ENCODE measurements around the gene EEF1G.
"Not testable (repeated sequence)": the region's sequence is repeated elsewhere in the genome, so short reads cannot be mapped to it uniquely, and the experiment has no call there.

Gene EEF1G

GRCh38 chr11:62559626-62560025 lies 14.1 kb downstream of the EEF1G start:
- Histone ChIP-seq H3K27ac (ENCODE audit: low read depth, low read length) (peak overlapping the region; percentile 59), H3K36me3 (ENCODE audit: insufficient read depth, low read length) (peaks cover 22% of the 10 kb centered on the region), H3K4me1 (ENCODE audit: insufficient read depth, low read length) (peaks cover 47% of the 10 kb centered on the region)
- H3K4me3 ChIP-seq (ENCODE audit: low read depth in 1 of 2, low read length in 2 of 2); H3K27me3 ChIP-seq (ENCODE audit: control insufficient read depth in 1 of 2, insufficient read depth in 2 of 2, low read length in 2 of 2); H3K9me3 ChIP-seq (ENCODE audit: low read length); H3K9ac ChIP-seq (ENCODE audit: low read length): not testable (repeated sequence)

- peaks cover 22% of the 10 kb centered on the region for H3K36me3 ChIP-seq (ENCODE audit: insufficient read depth, low read length)
- no peaks in the 10 kb centered on the region for H3K27me3 ChIP-seq (ENCODE audit: control insufficient read depth in 1 of 2, insufficient read depth in 2 of 2, low read length in 2 of 2)
- no peak overlapping the region for H3K4me3 ChIP-seq (ENCODE audit: low read depth in 1 of 2, low read length in 2 of 2)
- H3K4me1 ChIP-seq (ENCODE audit: insufficient read depth, low read length), result peaks cover 51% of the 10 kb centered on the region
- no peak overlapping the region for H3K9ac ChIP-seq (ENCODE audit: low read length)
- H3K9me3 ChIP-seq (ENCODE audit: low read length), result no peaks in the 10 kb centered on the region
- H3K27ac ChIP-seq (ENCODE audit: low read depth, low read length), result peak overlapping the region; percentile 59
Observed at GRCh38 chr11:62559204-62559603, 14.5 kb downstream of the EEF1G start.

GRCh38 chr11:62558669-62559068 lies 15.0 kb downstream of the EEF1G start:
- peaks cover 22% of the 10 kb centered on the region for H3K36me3 ChIP-seq (ENCODE audit: insufficient read depth, low read length)
- no peak overlapping the region for H3K27ac ChIP-seq (ENCODE audit: low read depth, low read length)
- H3K27me3 ChIP-seq (ENCODE audit: control insufficient read depth in 1 of 2, insufficient read depth in 2 of 2, low read length in 2 of 2), result no peaks in the 10 kb centered on the region
- H3K9me3 ChIP-seq (ENCODE audit: low read length), result no peaks in the 10 kb centered on the region
- no peak overlapping the region for H3K9ac ChIP-seq (ENCODE audit: low read length)
- no peak overlapping the region for H3K4me3 ChIP-seq (ENCODE audit: low read depth in 1 of 2, low read length in 2 of 2)
- peaks cover 56% of the 10 kb centered on the region for H3K4me1 ChIP-seq (ENCODE audit: insufficient read depth, low read length)

GRCh38 chr11:62556875-62557631 lies 16.6 kb downstream of the EEF1G start:
- H3K4me1 ChIP-seq (ENCODE audit: insufficient read depth, low read length), result peaks cover 72% of the 10 kb centered on the region
- H3K4me3 ChIP-seq (ENCODE audit: low read depth in 1 of 2, low read length in 2 of 2), result peak overlapping the region in 1 of 2 donors; percentile 25
- H3K27me3 ChIP-seq (ENCODE audit: control insufficient read depth in 1 of 2, insufficient read depth in 2 of 2, low read length in 2 of 2), result no peaks in the 10 kb centered on the region
- peak overlapping the region; percentile 79 for H3K27ac ChIP-seq (ENCODE audit: low read depth, low read length)
- H3K36me3 ChIP-seq (ENCODE audit: insufficient read depth, low read length), result peaks cover 22% of the 10 kb centered on the region
- peak overlapping the region; percentile 12 for H3K9ac ChIP-seq (ENCODE audit: low read length)
- no peaks in the 10 kb centered on the region for H3K9me3 ChIP-seq (ENCODE audit: low read length)

- no peaks in the 10 kb centered on the region for H3K9me3 ChIP-seq (ENCODE audit: low read length)
- H3K9ac ChIP-seq (ENCODE audit: low read length), result no peak overlapping the region
- H3K36me3 ChIP-seq (ENCODE audit: insufficient read depth, low read length), result peaks cover 22% of the 10 kb centered on the region
- peak overlapping the region; percentile 79 for H3K27ac ChIP-seq (ENCODE audit: low read depth, low read length)
- peaks cover 79% of the 10 kb centered on the region for H3K4me1 ChIP-seq (ENCODE audit: insufficient read depth, low read length)
- no peaks in the 10 kb centered on the region for H3K27me3 ChIP-seq (ENCODE audit: control insufficient read depth in 1 of 2, insufficient read depth in 2 of 2, low read length in 2 of 2)
- peak overlapping the region in 1 of 2 donors; percentile 13 for H3K4me3 ChIP-seq (ENCODE audit: low read depth in 1 of 2, low read length in 2 of 2)
Observed at GRCh38 chr11:62556108-62556874, 17.4 kb downstream of the EEF1G start.

GRCh38 chr11:62555464-62556107 lies 18.1 kb downstream of the EEF1G start:
- peaks cover 80% of the 10 kb centered on the region for H3K4me1 ChIP-seq (ENCODE audit: insufficient read depth, low read length)
- H3K4me3 ChIP-seq (ENCODE audit: low read depth in 1 of 2, low read length in 2 of 2), result peak overlapping the region in 1 of 2 donors; percentile 13
- no peaks in the 10 kb centered on the region for H3K27me3 ChIP-seq (ENCODE audit: control insufficient read depth in 1 of 2, insufficient read depth in 2 of 2, low read length in 2 of 2)
- no peak overlapping the region for H3K9ac ChIP-seq (ENCODE audit: low read length)
- H3K9me3 ChIP-seq (ENCODE audit: low read length), result no peaks in the 10 kb centered on the region
- peak overlapping the region; percentile 79 for H3K27ac ChIP-seq (ENCODE audit: low read depth, low read length)
- peaks cover 22% of the 10 kb centered on the region for H3K36me3 ChIP-seq (ENCODE audit: insufficient read depth, low read length)

GRCh38 chr11:62554387-62555167 lies 19.1 kb downstream of the EEF1G start:
- H3K27me3 ChIP-seq (ENCODE audit: control insufficient read depth in 1 of 2, insufficient read depth in 2 of 2, low read length in 2 of 2), result no peaks in the 10 kb centered on the region
- H3K9ac ChIP-seq (ENCODE audit: low read length), result peak overlapping the region; percentile 14
- no peaks in the 10 kb centered on the region for H3K9me3 ChIP-seq (ENCODE audit: low read length)
- peak overlapping the region in 1 of 2 donors; percentile 28 for H3K4me3 ChIP-seq (ENCODE audit: low read depth in 1 of 2, low read length in 2 of 2)
- H3K27ac ChIP-seq (ENCODE audit: low read depth, low read length), result peak overlapping the region; percentile 84
- H3K36me3 ChIP-seq (ENCODE audit: insufficient read depth, low read length), result peaks cover 14% of the 10 kb centered on the region
- H3K4me1 ChIP-seq (ENCODE audit: insufficient read depth, low read length), result peaks cover 70% of the 10 kb centered on the region

GRCh38 chr11:62553839-62554361 lies 19.8 kb downstream of the EEF1G start:
- Histone ChIP-seq H3K27ac (ENCODE audit: low read depth, low read length) (peak overlapping the region; percentile 84), H3K27me3 (ENCODE audit: control insufficient read depth in 1 of 2, insufficient read depth in 2 of 2, low read length in 2 of 2) (no peaks in the 10 kb centered on the region), H3K4me1 (ENCODE audit: insufficient read depth, low read length) (peaks cover 72% of the 10 kb centered on the region), H3K9me3 (ENCODE audit: low read length) (no peaks in the 10 kb centered on the region), H3K9ac (ENCODE audit: low read length) (peak overlapping the region; percentile 65), H3K4me3 (ENCODE audit: low read depth in 1 of 2, low read length in 2 of 2) (peak overlapping the region in 1 of 2 donors; percentile 28), H3K36me3 (ENCODE audit: insufficient read depth, low read length) (peaks cover 7% of the 10 kb centered on the region)

GRCh38 chr11:62553080-62553838 lies 20.4 kb downstream of the EEF1G start:
- Histone ChIP-seq H3K36me3 (ENCODE audit: insufficient read depth, low read length) (peaks cover under 1% of the 10 kb centered on the region), H3K4me3 (ENCODE audit: low read depth in 1 of 2, low read length in 2 of 2) (peak overlapping the region in 1 of 2 donors; percentile 28), H3K9ac (ENCODE audit: low read length) (peak overlapping the region; percentile 65), H3K27ac (ENCODE audit: low read depth, low read length) (peak overlapping the region; percentile 84), H3K27me3 (ENCODE audit: control insufficient read depth in 1 of 2, insufficient read depth in 2 of 2, low read length in 2 of 2) (no peaks in the 10 kb centered on the region), H3K4me1 (ENCODE audit: insufficient read depth, low read length) (peaks cover 79% of the 10 kb centered on the region), H3K9me3 (ENCODE audit: low read length) (no peaks in the 10 kb centered on the region)

GRCh38 chr11:62552485-62553079 lies 21.1 kb downstream of the EEF1G start:
- H3K4me1 ChIP-seq (ENCODE audit: insufficient read depth, low read length), result peaks cover 83% of the 10 kb centered on the region
- peak overlapping the region in 1 of 2 donors; percentile 28 for H3K4me3 ChIP-seq (ENCODE audit: low read depth in 1 of 2, low read length in 2 of 2)

More at GRCh38 chr11:62552485-62553079, 21.1 kb downstream of the EEF1G start:
- H3K9ac ChIP-seq (ENCODE audit: low read length), result peak overlapping the region; percentile 65
- H3K36me3 ChIP-seq (ENCODE audit: insufficient read depth, low read length), result no peaks in the 10 kb centered on the region
- H3K27me3 ChIP-seq (ENCODE audit: control insufficient read depth in 1 of 2, insufficient read depth in 2 of 2, low read length in 2 of 2), result no peaks in the 10 kb centered on the region
- peak overlapping the region; percentile 84 for H3K27ac ChIP-seq (ENCODE audit: low read depth, low read length)
- no peaks in the 10 kb centered on the region for H3K9me3 ChIP-seq (ENCODE audit: low read length)

Measured in muscle layer of colon (tissue), 2 donors.